HCT116 (cell line): Measurements from ENCODE around the gene TACC2. TPM values are rescaled to one million over a fixed set of nuclear protein-coding genes. Genes with fewer than 3 reads are reported as not detected.

Experiments used
- ATAC-seq: fragments of 200-7000 bp; cut with Tn5 transposase; 2 replicates; pipeline ENCODE4 v1.9.1; 2020; ENCODE audit warnings: mild to moderate bottlenecking, moderate library complexity
- BruUV-seq: library from RNA; stranded (reverse); fragments of 400-500 nt; replicated peaks from 2 replicates; lab custom pipeline; 2021; lab: Mats Ljungman, UMichigan
- CTCF ChIA-PET: fragments of 300-600 bp; sonication (Branson Sonifier 250); formaldehyde crosslinking; loops from one replicate; lab custom pipeline; 2021; ENCODE audit warnings: antibody characterized with exemption; lab: Charles Lee
- POLR2A ChIA-PET: fragments of 300-600, 350-600 bp; sonication (Branson Sonifier 250); formaldehyde crosslinking; loops from one replicate; lab custom pipeline; 2021; ENCODE audit warnings: antibody characterized with exemption; lab: Charles Lee
- RAD21 ChIA-PET, 2 experiments: fragments of 300-600 bp; sonication (Branson Sonifier 250); formaldehyde crosslinking; loops; one replicate each; lab custom pipeline; 2023; ENCODE audit warnings: low total read pairs in 2 of 2; ENCODE audit not compliant: uncharacterized antibody in 2 of 2, unreplicated experiment in 2 of 2, low non-redundant PET in 1 of 2; lab: Charles Lee
- DNase-seq: peaks from one replicate; pipeline ENCODE4 v3.0.0-alpha.2; 2010; ENCODE audit warnings: low read depth, low spot score
- H2AFZ ChIP-seq: fragments of 200-600 bp; shearing (Covaris generic), sonication (generic); 2 replicates; pipeline ENCODE4 v1.6.1; 2017; ENCODE audit warnings: low read depth, mixed run types, mixed read lengths, antibody characterized with exemption, low read length; ENCODE audit not compliant: poor library complexity, severe bottlenecking
- H3K27ac ChIP-seq: 2 replicates; pipeline ENCODE4 v1.5.1; 2012; ENCODE audit warnings: low read depth, low read length
- H3K27me3 ChIP-seq: fragments of 200-600 bp; sonication (generic); 2 replicates; pipeline ENCODE4 v1.6.1; 2016; ENCODE audit warnings: mixed run types, low read length, mixed read lengths; ENCODE audit not compliant: insufficient read depth
- H3K36me3 ChIP-seq, 2 experiments: fragments of 200-500 bp in 1 of 2; fragments of 200-600 bp in 1 of 2; sonication (Bioruptor generic) in 1 of 2; sonication (generic) in 1 of 2; 2 replicates each; pipeline versions ENCODE4 v1.5.1 to v1.6.1; 2014 to 2016; ENCODE audit warnings: low read length in 2 of 2, inconsistent platforms in 1 of 2, mixed read lengths in 1 of 2, mixed run types in 1 of 2; ENCODE audit not compliant: insufficient read depth in 2 of 2, control insufficient read depth in 1 of 2
- H3K4me1 ChIP-seq, 2 experiments: fragments of 200-600 bp in 1 of 2; sonication (generic) in 1 of 2; 2 replicates each; pipeline versions ENCODE4 v1.5.1 to v1.6.1; 2012 to 2017; ENCODE audit warnings: low read length in 2 of 2, inconsistent platforms in 1 of 2, mild to moderate bottlenecking in 1 of 2, mixed read lengths in 1 of 2, mixed run types in 1 of 2, moderate library complexity in 1 of 2; ENCODE audit not compliant: insufficient read depth in 2 of 2, control insufficient read depth in 1 of 2
- H3K4me2 ChIP-seq: fragments of 200-600 bp; sonication (generic); 2 replicates; pipeline ENCODE4 v1.6.1; 2017; ENCODE audit warnings: mixed run types, low read length, mixed read lengths
- H3K4me3 ChIP-seq, 2 experiments: fragments of 200-600 bp in 1 of 2; sonication (generic) in 1 of 2; replicated peaks in 1 of 2; 2 replicates each; pipeline ENCODE4 v1.5.1; 2011 to 2016; ENCODE audit warnings: low read length in 2 of 2, control low read depth in 1 of 2, low read depth in 1 of 2, mild to moderate bottlenecking in 1 of 2, mixed read lengths in 1 of 2, mixed run types in 1 of 2
- H3K79me2 ChIP-seq: fragments of 200-600 bp; sonication (generic); 2 replicates; pipeline ENCODE4 v1.6.1; 2017; ENCODE audit warnings: mild to moderate bottlenecking, mixed run types, low read length, moderate library complexity, mixed read lengths; ENCODE audit not compliant: insufficient read depth
- H3K9ac ChIP-seq: fragments of 200-600 bp; sonication (generic); 2 replicates; pipeline ENCODE4 v1.6.1; 2016; ENCODE audit warnings: low read length, mixed read lengths
- H3K9me2 ChIP-seq: fragments of 200-600 bp; sonication (generic), shearing (Covaris generic); 2 replicates; pipeline ENCODE4 v1.6.1; 2017; ENCODE audit warnings: mixed run types, mild to moderate bottlenecking, moderate library complexity; ENCODE audit not compliant: insufficient read depth
- H3K9me3 ChIP-seq, 2 experiments: fragments of 200-500 bp in 1 of 2; fragments of 200-600 bp in 1 of 2; sonication (Bioruptor generic) in 1 of 2; sonication (generic) in 1 of 2; 2 replicates each; pipeline ENCODE4 v1.6.1; 2014 to 2017; ENCODE audit warnings: low read length in 2 of 2, mixed read lengths in 2 of 2, inconsistent platforms in 1 of 2, low read depth in 1 of 2, mild to moderate bottlenecking in 1 of 2, mixed run types in 1 of 2, moderate library complexity in 1 of 2; ENCODE audit not compliant: control insufficient read depth in 1 of 2, insufficient read depth in 1 of 2
- H4K20me1 ChIP-seq: fragments of 200-600 bp; sonication (generic), shearing (Covaris generic); 2 replicates; pipeline ENCODE4 v1.6.1; 2017; ENCODE audit warnings: mixed run types, mild to moderate bottlenecking, moderate library complexity; ENCODE audit not compliant: insufficient read depth
- CEBPB ChIP-seq: IDR thresholded peaks from 2 replicates; pipeline ENCODE4 v1.6.1; 2012; ENCODE audit warnings: low read depth
- ELF1 ChIP-seq: IDR thresholded peaks from 2 replicates; pipeline ENCODE4 v1.6.1; 2012; ENCODE audit warnings: low read depth, borderline replicate concordance
- EZH2 ChIP-seq: fragments of 200-600 bp; sonication (generic); IDR thresholded peaks from 2 replicates; pipeline ENCODE4 v1.6.1; 2017; ENCODE audit warnings: antibody characterized with exemption, mixed run types
- EZH2phosphoT487 ChIP-seq: fragments of 200-600 bp; IDR thresholded peaks from 2 replicates; pipeline ENCODE4 v1.6.1; 2018; ENCODE audit warnings: antibody characterized with exemption, borderline replicate concordance
- FOSL1 ChIP-seq: IDR thresholded peaks from 2 replicates; pipeline ENCODE4 v1.6.1; 2012; ENCODE audit warnings: low read depth
- JUND ChIP-seq: IDR thresholded peaks from 2 replicates; pipeline ENCODE4 v1.6.1; 2012
- POLR2AphosphoS5 ChIP-seq: IDR thresholded peaks from 2 replicates; pipeline ENCODE4 v1.6.1; 2011; ENCODE audit warnings: mild to moderate bottlenecking, low read depth, low read length, moderate library complexity
- RAD21 ChIP-seq: IDR thresholded peaks from 2 replicates; pipeline ENCODE4 v1.6.1; 2012; ENCODE audit warnings: low read depth, mild to moderate bottlenecking
- REST ChIP-seq: IDR thresholded peaks from 2 replicates; pipeline ENCODE4 v1.6.1; 2012; ENCODE audit warnings: low read depth
- ZNF274 ChIP-seq: fragments of 200-500 bp; sonication (Bioruptor generic); IDR thresholded peaks from 2 replicates; pipeline ENCODE4 v1.6.1; 2014; ENCODE audit warnings: mild to moderate bottlenecking, low read depth, low read length, inconsistent platforms
- intact Hi-C: fragments of 100-400 bp; cut with micrococcal nuclease; formaldehyde crosslinking; loops from 2 replicates; pipeline ENCODE4 v1.10.0; 2022
- total RNA-seq: library from RNA; stranded (reverse); gene quantifications from one replicate; pipeline ENCODE4 v1.2.1, GENCODE V29; 2021; ENCODE audit not compliant: unreplicated experiment

The TACC2 gene
- total RNA-seq, 1 experiment from 2014 or later = 38.6 TPM

- Histone ChIP-seq H3K79me2 (no peaks in the 10 kb centered on the region), H3K9me3 (no peaks in the 10 kb centered on the region), H3K27ac (no peak overlapping the region), H3K4me1 (no peaks in the 10 kb centered on the region), H3K4me2 (no peak overlapping the region), H3K36me3 (no peaks in the 10 kb centered on the region), H3K27me3 (no peaks in the 10 kb centered on the region), H3K9ac (no peak overlapping the region), H3K4me3 (no peak overlapping the region), H3K9me2 (no peaks in the 10 kb centered on the region), H2AFZ (no peak overlapping the region), H4K20me1 (no peaks in the 10 kb centered on the region)
- ChIA-PET RAD21 (no interaction called here), CTCF (interaction anchor here (0.6 kb wide), 1 partner anchor 16 kb away, joined by 3 read pairs; no protein-coding TSS in a partner anchor), POLR2A (no interaction called here)
- no peak for DNase-seq
- intact Hi-C loops = no loop called here
- no peak for TF ChIP-seq ELF1
- TF ChIP-seq ZNF274 = no peak
- no peak for TF ChIP-seq EZH2
- no peak for TF ChIP-seq REST
- no peak for TF ChIP-seq FOSL1
- TF ChIP-seq EZH2phosphoT487 = no peak
- TF ChIP-seq RAD21 = no peak
- no peak for ATAC-seq
- BruUV-seq = no TSS peak
These were observed 32.4 kb downstream of the TACC2 start for GRCh38 chr10:122021379-122021778.

GRCh38 chr10:122021828-122022227 lies 32.9 kb downstream of the TACC2 start:
- Histone ChIP-seq H3K4me3 (no peak overlapping the region), H3K4me2 (no peak overlapping the region), H3K79me2 (no peaks in the 10 kb centered on the region), H3K9me3 (no peaks in the 10 kb centered on the region), H3K9me2 (no peaks in the 10 kb centered on the region), H3K9ac (no peak overlapping the region), H3K27ac (no peak overlapping the region), H3K4me1 (no peaks in the 10 kb centered on the region), H4K20me1 (no peaks in the 10 kb centered on the region), H3K36me3 (no peaks in the 10 kb centered on the region), H3K27me3 (no peaks in the 10 kb centered on the region), H2AFZ (no peak overlapping the region)
- ATAC-seq (no peak), DNase-seq (no peak)
- intact Hi-C loops = no loop called here
- ChIA-PET POLR2A (no interaction called here), CTCF (no interaction called here), RAD21 (no interaction called here)
- no peak for TF ChIP-seq REST
- no peak for TF ChIP-seq JUND
- no peak for TF ChIP-seq POLR2AphosphoS5
- TF ChIP-seq EZH2phosphoT487 = no peak
- TF ChIP-seq CEBPB = no peak
- no TSS peak for BruUV-seq
